HEK293 (cell line): ENCODE measurements around the gene ZDHHC3.
A peak's percentile ranks its signal among the peaks of the same experiment; 100 is the strongest.

Experiments used
- GLI4 ChIP-seq: fragments of 450-650 bp; formaldehyde crosslinking; IDR thresholded peaks from 2 replicates; pipeline ENCODE4 v1.5.1; 2016; ENCODE audit warnings: missing biosample characterization, missing genetic modification characterization
- KLF16 ChIP-seq: fragments of 450-650 bp; formaldehyde crosslinking; IDR thresholded peaks from 2 replicates; pipeline ENCODE4 v1.5.1; 2017; ENCODE audit warnings: missing biosample characterization, missing genetic modification characterization
- REST ChIP-seq: fragments of 450-650 bp; formaldehyde crosslinking; IDR thresholded peaks from 2 replicates; pipeline ENCODE4 v1.5.1; 2016; ENCODE audit warnings: missing biosample characterization, missing genetic modification characterization
- SCRT2 ChIP-seq: fragments of 450-650 bp; formaldehyde crosslinking; IDR thresholded peaks from 2 replicates; pipeline ENCODE4 v1.5.1; 2016; ENCODE audit warnings: missing biosample characterization, missing genetic modification characterization
- WT1 ChIP-seq: fragments of 450-650 bp; formaldehyde crosslinking; IDR thresholded peaks from 2 replicates; pipeline ENCODE4 v1.5.1; 2016; ENCODE audit warnings: missing biosample characterization, missing genetic modification characterization
- ZBTB17 ChIP-seq: fragments of 450-650 bp; formaldehyde crosslinking; IDR thresholded peaks from 2 replicates; pipeline ENCODE4 v1.5.1; 2016; ENCODE audit warnings: missing biosample characterization, missing genetic modification characterization
- ZBTB21 ChIP-seq: fragments of 450-650 bp; formaldehyde crosslinking; IDR thresholded peaks from 2 replicates; pipeline ENCODE4 v1.5.1; 2017; ENCODE audit warnings: missing biosample characterization, missing genetic modification characterization
- ZBTB7A ChIP-seq: fragments of 450-650 bp; formaldehyde crosslinking; IDR thresholded peaks from 2 replicates; pipeline ENCODE4 v1.5.1; 2016; ENCODE audit warnings: low read depth, missing biosample characterization, missing genetic modification characterization
- ZIC2 ChIP-seq: fragments of 450-650 bp; formaldehyde crosslinking; IDR thresholded peaks from 2 replicates; pipeline ENCODE4 v1.5.1; 2016; ENCODE audit warnings: missing biosample characterization, missing genetic modification characterization
- ZNF138 ChIP-seq: fragments of 450-650 bp; formaldehyde crosslinking; IDR thresholded peaks from 2 replicates; pipeline ENCODE4 v1.5.1; 2016; ENCODE audit warnings: missing biosample characterization, missing genetic modification characterization, borderline replicate concordance
- ZNF148 ChIP-seq: fragments of 450-650 bp; formaldehyde crosslinking; IDR thresholded peaks from 2 replicates; pipeline ENCODE4 v1.5.0; 2017; ENCODE audit warnings: missing biosample characterization, missing genetic modification characterization, borderline replicate concordance
- ZNF16 ChIP-seq: fragments of 450-650 bp; formaldehyde crosslinking; IDR thresholded peaks from 2 replicates; pipeline ENCODE4 v1.5.1; 2016; ENCODE audit warnings: low read depth, missing biosample characterization, missing genetic modification characterization
- ZNF169 ChIP-seq: fragments of 450-650 bp; formaldehyde crosslinking; IDR thresholded peaks from 2 replicates; pipeline ENCODE4 v1.5.1; 2016; ENCODE audit warnings: missing biosample characterization, missing genetic modification characterization
- ZNF175 ChIP-seq: fragments of 450-650 bp; formaldehyde crosslinking; IDR thresholded peaks from 2 replicates; pipeline ENCODE4 v1.5.1; 2016; ENCODE audit warnings: missing biosample characterization, missing genetic modification characterization
- ZNF19 ChIP-seq: fragments of 450-650 bp; formaldehyde crosslinking; IDR thresholded peaks from 2 replicates; pipeline ENCODE4; 2016; ENCODE audit warnings: missing biosample characterization, missing genetic modification characterization, low read depth
- ZNF221 ChIP-seq: fragments of 450-650 bp; formaldehyde crosslinking; IDR thresholded peaks from 2 replicates; pipeline ENCODE4 v1.5.1; 2017; ENCODE audit warnings: missing biosample characterization, missing genetic modification characterization, borderline replicate concordance
- ZNF223 ChIP-seq: fragments of 450-650 bp; formaldehyde crosslinking; IDR thresholded peaks from 2 replicates; pipeline ENCODE4 v1.5.1; 2016; ENCODE audit warnings: missing biosample characterization, missing genetic modification characterization
- ZNF23 ChIP-seq: fragments of 450-650 bp; formaldehyde crosslinking; IDR thresholded peaks from 2 replicates; pipeline ENCODE4 v1.5.1; 2016; ENCODE audit warnings: missing biosample characterization, missing genetic modification characterization, borderline replicate concordance
- ZNF24 ChIP-seq: fragments of 450-650 bp; formaldehyde crosslinking; IDR thresholded peaks from 2 replicates; pipeline ENCODE4 v1.5.1; 2016; ENCODE audit warnings: missing biosample characterization, missing genetic modification characterization
- ZNF274 ChIP-seq, 2 experiments: fragments of 200-500 bp in 1 of 2; fragments of 450-650 bp in 1 of 2; sonication (Bioruptor generic) in 1 of 2; formaldehyde crosslinking in 1 of 2; IDR thresholded peaks; 2 replicates each; pipeline versions ENCODE4 v1.5.1 to v1.6.1; 2014 to 2016; ENCODE audit warnings: borderline replicate concordance in 1 of 2, inconsistent platforms in 1 of 2, low read length in 1 of 2, missing biosample characterization in 1 of 2, missing genetic modification characterization in 1 of 2
- ZNF311 ChIP-seq: fragments of 450-650 bp; formaldehyde crosslinking; IDR thresholded peaks from 2 replicates; pipeline ENCODE4 v1.5.1; 2017; ENCODE audit warnings: missing biosample characterization, missing genetic modification characterization, borderline replicate concordance
- ZNF501 ChIP-seq: fragments of 450-650 bp; formaldehyde crosslinking; IDR thresholded peaks from 2 replicates; pipeline ENCODE4 v1.5.1; 2016; ENCODE audit warnings: missing biosample characterization, missing genetic modification characterization
- ZNF544 ChIP-seq: fragments of 450-650 bp; formaldehyde crosslinking; IDR thresholded peaks from 2 replicates; pipeline ENCODE4 v1.5.0; 2017; ENCODE audit warnings: missing biosample characterization, missing genetic modification characterization
- ZNF580 ChIP-seq: fragments of 450-650 bp; formaldehyde crosslinking; IDR thresholded peaks from 2 replicates; pipeline ENCODE4 v1.5.1; 2016; ENCODE audit warnings: missing biosample characterization, missing genetic modification characterization
- ZNF596 ChIP-seq: fragments of 450-650 bp; IDR thresholded peaks from 2 replicates; pipeline ENCODE4 v1.5.0; 2018; ENCODE audit warnings: missing biosample characterization, mild to moderate bottlenecking, missing genetic modification characterization, moderate library complexity
- ZNF600 ChIP-seq: fragments of 450-650 bp; formaldehyde crosslinking; IDR thresholded peaks from 2 replicates; pipeline ENCODE4 v1.5.1; 2016; ENCODE audit warnings: missing biosample characterization, missing genetic modification characterization
- ZNF623 ChIP-seq: fragments of 450-650 bp; formaldehyde crosslinking; IDR thresholded peaks from 2 replicates; pipeline ENCODE4 v1.5.1; 2016; ENCODE audit warnings: missing biosample characterization, missing genetic modification characterization
- ZNF654 ChIP-seq: fragments of 450-650 bp; formaldehyde crosslinking; IDR thresholded peaks from 2 replicates; pipeline ENCODE4 v1.5.1; 2016; ENCODE audit warnings: low read depth, missing biosample characterization, missing genetic modification characterization
- ZNF658 ChIP-seq: fragments of 450-650 bp; formaldehyde crosslinking; IDR thresholded peaks from 2 replicates; pipeline ENCODE4; 2016; ENCODE audit warnings: missing biosample characterization, missing genetic modification characterization
- ZNF677 ChIP-seq: fragments of 450-650 bp; IDR thresholded peaks from 2 replicates; pipeline ENCODE4 v1.5.0; 2018; ENCODE audit warnings: missing biosample characterization, mild to moderate bottlenecking, missing genetic modification characterization, moderate library complexity
- TF ChIP-seq, protein P1 (sequence below): fragments of 450-650 bp; IDR thresholded peaks from 2 replicates; pipeline ENCODE4 v1.5.1; 2018; ENCODE audit warnings: missing biosample characterization, missing genetic modification characterization
- TF ChIP-seq, protein P2 (sequence below): fragments of 450-650 bp; formaldehyde crosslinking; IDR thresholded peaks from 2 replicates; pipeline ENCODE4 v1.5.1; 2016; ENCODE audit warnings: missing biosample characterization, missing genetic modification characterization

The ZDHHC3 gene

GRCh38 chr3:44995142-44995770 lies 19.3 kb upstream of the ZDHHC3 start (continued):
- peak; percentile 81 for TF ChIP-seq ZNF580 (tag by site-specific recombination)
- no peak for TF ChIP-seq ZNF169 (tag by site-specific recombination)
- no peak for TF ChIP-seq ZNF623 (tag by site-specific recombination)
- no peak for TF ChIP-seq ZBTB21 (tag by site-specific recombination)
- no peak for TF ChIP-seq ZNF221 (tag by site-specific recombination)
- TF ChIP-seq ZNF175 (tag by site-specific recombination) = no peak
- TF ChIP-seq, protein P1, sequence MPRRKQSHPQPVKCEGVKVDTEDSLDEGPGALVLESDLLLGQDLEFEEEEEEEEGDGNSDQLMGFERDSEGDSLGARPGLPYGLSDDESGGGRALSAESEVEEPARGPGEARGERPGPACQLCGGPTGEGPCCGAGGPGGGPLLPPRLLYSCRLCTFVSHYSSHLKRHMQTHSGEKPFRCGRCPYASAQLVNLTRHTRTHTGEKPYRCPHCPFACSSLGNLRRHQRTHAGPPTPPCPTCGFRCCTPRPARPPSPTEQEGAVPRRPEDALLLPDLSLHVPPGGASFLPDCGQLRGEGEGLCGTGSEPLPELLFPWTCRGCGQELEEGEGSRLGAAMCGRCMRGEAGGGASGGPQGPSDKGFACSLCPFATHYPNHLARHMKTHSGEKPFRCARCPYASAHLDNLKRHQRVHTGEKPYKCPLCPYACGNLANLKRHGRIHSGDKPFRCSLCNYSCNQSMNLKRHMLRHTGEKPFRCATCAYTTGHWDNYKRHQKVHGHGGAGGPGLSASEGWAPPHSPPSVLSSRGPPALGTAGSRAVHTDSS (tag by site-specific recombination) = no peak
- peak; percentile 87 for TF ChIP-seq ZNF501
- TF ChIP-seq ZNF600 (tag by site-specific recombination) = no peak
- peak; percentile 91 for TF ChIP-seq SCRT2 (tag by site-specific recombination)
- no peak for TF ChIP-seq ZNF223 (tag by site-specific recombination)
- no peak for TF ChIP-seq ZNF16
- TF ChIP-seq ZNF677 (tag by site-specific recombination) = no peak
- peak; percentile 78 for TF ChIP-seq ZBTB17
- TF ChIP-seq ZNF23 (tag by site-specific recombination) = no peak
- no peak for TF ChIP-seq ZNF138
- TF ChIP-seq ZNF274 (IDR thresholded peaks at IDR 0.05; ENCODE audit: low read length) = no peak
- TF ChIP-seq ZNF274 (tag by site-specific recombination; IDR thresholded peaks at IDR 0.05; ENCODE audit: borderline replicate concordance) = no peak
- TF ChIP-seq GLI4 (tag by site-specific recombination) = no peak
- no peak for TF ChIP-seq ZNF148 (tag by site-specific recombination)
- TF ChIP-seq KLF16 (tag by site-specific recombination) = no peak
- TF ChIP-seq, protein P2, sequence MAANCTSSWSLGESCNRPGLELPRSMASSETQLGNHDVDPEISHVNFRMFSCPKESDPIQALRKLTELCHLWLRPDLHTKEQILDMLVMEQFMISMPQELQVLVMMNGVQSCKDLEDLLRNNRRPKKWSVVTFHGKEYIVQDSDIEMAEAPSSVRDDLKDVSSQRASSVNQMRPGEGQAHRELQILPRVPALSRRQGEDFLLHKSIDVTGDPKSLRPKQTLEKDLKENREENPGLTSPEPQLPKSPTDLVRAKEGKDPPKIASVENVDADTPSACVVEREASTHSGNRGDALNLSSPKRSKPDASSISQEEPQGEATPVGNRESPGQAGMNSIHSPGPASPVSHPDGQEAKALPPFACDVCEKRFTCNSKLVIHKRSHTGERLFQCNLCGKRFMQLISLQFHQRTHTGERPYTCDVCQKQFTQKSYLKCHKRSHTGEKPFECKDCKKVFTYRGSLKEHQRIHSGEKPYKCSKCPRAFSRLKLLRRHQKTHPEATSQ (tag by site-specific recombination) = no peak
- TF ChIP-seq ZNF658 = no peak
- TF ChIP-seq ZNF311 (tag by site-specific recombination) = no peak
- no peak for TF ChIP-seq REST (tag by site-specific recombination)
- peak; percentile 59 for TF ChIP-seq ZNF596
- TF ChIP-seq ZNF654 (tag by site-specific recombination) = no peak
- TF ChIP-seq WT1 = peak; percentile 96
- no peak for TF ChIP-seq ZNF544
- no peak for TF ChIP-seq ZBTB7A (tag by site-specific recombination)
- peak; percentile 83; the same call in 1 of the 2 replicates for TF ChIP-seq ZNF24 (tag by site-specific recombination)
- no peak for TF ChIP-seq ZNF19 (tag by site-specific recombination)
- peak; percentile 81 for TF ChIP-seq ZIC2 (tag by site-specific recombination)
